ENCODE results near the gene NUDT1.

DNA sequence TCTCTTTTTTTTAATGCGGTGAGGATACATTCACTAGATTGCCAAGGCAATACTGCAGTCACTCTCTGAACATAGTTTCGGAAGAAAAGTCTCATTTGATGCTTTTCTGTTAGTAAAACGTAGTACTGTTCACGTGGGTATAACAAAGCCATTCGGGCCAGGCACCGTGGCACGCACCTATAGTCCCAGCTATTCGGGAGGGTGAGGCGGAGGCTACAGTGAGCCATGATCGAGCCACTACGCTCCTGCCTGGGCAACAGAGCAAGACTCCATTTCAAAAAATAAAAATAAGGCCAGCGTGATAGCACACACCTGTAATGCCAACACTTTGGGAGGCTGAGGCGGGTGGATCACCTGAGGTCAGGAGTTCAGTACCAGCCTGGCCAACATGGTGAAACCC lies 47.6 kb downstream of the NUDT1 start:
- no peak for TF ChIP-seq CTCF (conservative IDR thresholded peaks at IDR 0.05; ENCODE audit: low read length)
- no peak for TF ChIP-seq EZH2phosphoT487 (IDR thresholded peaks at IDR 0.05; ENCODE audit: borderline replicate concordance, low read depth, low read length)
